Esophagus squamous epithelium (tissue), 5 donors: Measurements from ENCODE around the gene DKK2. TPM values are rescaled to one million over a fixed set of nuclear protein-coding genes. Genes with fewer than 3 reads are reported as not detected.

Experiments used
- DNase-seq: peaks from one replicate; lab custom pipeline; 2025; lab: John Stamatoyannopoulos, UW
- H3K27ac ChIP-seq, 4 donors: fragments of 200-600 bp; sonication (generic); one replicate each; pipeline ENCODE4 v1.5.1; 2016 to 2019; ENCODE audit warnings: mild to moderate bottlenecking in 1 of 4
- H3K27me3 ChIP-seq, 4 donors: fragments of 200-600 bp; sonication (generic); 1 replicate in 3 of 4; 2 replicates in 1 of 4; pipeline versions ENCODE4 v1.5.1 to v1.6.0; 2017 to 2021; ENCODE audit warnings: antibody characterized with exemption in 1 of 4
- H3K36me3 ChIP-seq, 3 donors: fragments of 200-600 bp; sonication (generic); one replicate each; pipeline ENCODE4 v1.5.1; 2016 to 2019
- H3K4me1 ChIP-seq, 3 donors: fragments of 200-600 bp; sonication (generic); one replicate each; pipeline ENCODE4 v1.5.1; 2017 to 2019
- H3K4me3 ChIP-seq, 4 donors: fragments of 200-600 bp; sonication (generic); 1 replicate in 3 of 4; 2 replicates in 1 of 4; pipeline ENCODE4 v1.5.1; 2016 to 2019; ENCODE audit warnings: mild to moderate bottlenecking in 2 of 4, moderate library complexity in 1 of 4
- H3K9me3 ChIP-seq, 3 donors: fragments of 200-600 bp; sonication (generic); one replicate each; pipeline ENCODE4 v1.5.1; 2016 to 2019
- CTCF ChIP-seq, 6 experiments: fragments of 450-650 bp in 4 of 6; fragments of 200-600 bp in 2 of 6; sonication (generic) in 2 of 6; IDR thresholded peaks; one replicate each; pipeline ENCODE4 v1.5.1; 2016 to 2019; ENCODE audit warnings: antibody characterized with exemption in 6 of 6, mild to moderate bottlenecking in 4 of 6, moderate library complexity in 4 of 6
- POLR2A ChIP-seq, 4 donors: fragments of 450-650 bp; IDR thresholded peaks; one replicate each; pipeline ENCODE4 v1.6.1; 2017; ENCODE audit warnings: antibody characterized with exemption in 4 of 4, mild to moderate bottlenecking in 4 of 4, moderate library complexity in 3 of 4
- WGBS, 2 donors: methylation state at CpG; one replicate each; pipeline ENCODE4 v1.1.5; 2018; 5-methylcytosine and 5-hydroxymethylcytosine counted together
- intact Hi-C: fragments of 100-400 bp; cut with DNase I; formaldehyde crosslinking; loops from one replicate; pipeline ENCODE4 v1.15.0; 2022
- total RNA-seq, 4 donors: library from RNA; depleted of rRNA; stranded (reverse); fragments of >200 nt; gene quantifications; one replicate each; pipeline ENCODE4 v1.1.0, GENCODE V29; 2016
- donor health status: DM: yes; HTN: yes; CAD: no.

The DKK2 gene
- total RNA-seq, 4 donors from 2014 or later = 0.38 to 1.2 TPM; not detected in 2

- no peak for TF ChIP-seq POLR2A (IDR thresholded peaks at IDR 0.05)
- TF ChIP-seq CTCF (IDR thresholded peaks at IDR 0.05) = no peak
- WGBS, 2 donors = 36 to 40% methylated on average over 3 of the region's 3 CpGs
- Histone ChIP-seq H3K4me1 (no peaks in the 10 kb centered on the region), H3K9me3 (no peaks in the 10 kb centered on the region), H3K4me3 (no peak overlapping the region), H3K27ac (no peak overlapping the region), H3K27me3 (no peaks in the 10 kb centered on the region), H3K36me3 (no peaks in the 10 kb centered on the region)
- DNase-seq = no peak
- intact Hi-C loops = no loop called here
These were observed 17.8 kb downstream of the DKK2 start for GRCh38 chr4:107018344-107018735.

GRCh38 chr4:107017443-107018343 lies 18.4 kb downstream of the DKK2 start:
- no peak overlapping the region for H3K27ac ChIP-seq
- 44 to 51% methylated on average over 7 of the region's 7 CpGs for WGBS, 2 donors
- intact Hi-C loops = no loop called here

GRCh38 chr4:107011312-107011711 lies 24.8 kb downstream of the DKK2 start:
- Histone ChIP-seq H3K4me3 (no peak overlapping the region), H3K4me1 (no peaks in the 10 kb centered on the region), H3K36me3 (no peaks in the 10 kb centered on the region), H3K27me3 (no peaks in the 10 kb centered on the region), H3K27ac (no peak overlapping the region), H3K9me3 (no peaks in the 10 kb centered on the region)
- intact Hi-C loops = no loop called here
- WGBS, 2 donors = 73 to 79% methylated on average over 3 of the region's 3 CpGs
- no peak for TF ChIP-seq POLR2A (IDR thresholded peaks at IDR 0.05)
- no peak for TF ChIP-seq CTCF (IDR thresholded peaks at IDR 0.05)
- no peak for DNase-seq

More at GRCh38 chr4:107017443-107018343, 18.4 kb downstream of the DKK2 start:
- Histone ChIP-seq H3K27me3 (no peaks in the 10 kb centered on the region), H3K4me3 (no peak overlapping the region), H3K9me3 (no peaks in the 10 kb centered on the region), H3K36me3 (no peaks in the 10 kb centered on the region), H3K4me1 (no peaks in the 10 kb centered on the region)
- TF ChIP-seq CTCF (IDR thresholded peaks at IDR 0.05) (no peak), POLR2A (IDR thresholded peaks at IDR 0.05) (no peak)
- no peak for DNase-seq

- Histone ChIP-seq H3K4me1 (no peaks in the 10 kb centered on the region), H3K36me3 (no peaks in the 10 kb centered on the region), H3K27me3 (no peaks in the 10 kb centered on the region), H3K27ac (no peak overlapping the region), H3K9me3 (no peaks in the 10 kb centered on the region), H3K4me3 (no peak overlapping the region)
- 63 to 75% methylated on average over 3 of the region's 3 CpGs for WGBS, 2 donors
- no peak for DNase-seq
- intact Hi-C loops = no loop called here
- TF ChIP-seq CTCF (IDR thresholded peaks at IDR 0.05) = no peak
- no peak for TF ChIP-seq POLR2A (IDR thresholded peaks at IDR 0.05)
These were observed 26.7 kb downstream of the DKK2 start for GRCh38 chr4:107009196-107009968.

- 66 to 70% methylated on average over 2 of the region's 2 CpGs for WGBS, 2 donors
- intact Hi-C loops = no loop called here
- no peak for TF ChIP-seq POLR2A (IDR thresholded peaks at IDR 0.05)
- no peak for TF ChIP-seq CTCF (IDR thresholded peaks at IDR 0.05)
These were observed 28.0 kb downstream of the DKK2 start for GRCh38 chr4:107008115-107008514.

More at GRCh38 chr4:107008115-107008514, 28.0 kb downstream of the DKK2 start:
- H3K36me3 ChIP-seq = no peaks in the 10 kb centered on the region
- H3K27me3 ChIP-seq = no peaks in the 10 kb centered on the region
- DNase-seq = no peak
- no peaks in the 10 kb centered on the region for H3K4me1 ChIP-seq
- no peak overlapping the region for H3K4me3 ChIP-seq
- H3K27ac ChIP-seq = no peak overlapping the region
- H3K9me3 ChIP-seq = no peaks in the 10 kb centered on the region
